ENCODE data around the gene LEF1.

Gene LEF1

GRCh38 chr4:108159845-108160244, 8.9 kb downstream of the LEF1 start:
- H3K27ac ChIP-seq (ENCODE audit: low read depth, low read length): no peak overlapping the region
- no peak overlapping the region for H3K4me3 ChIP-seq (ENCODE audit: low read length)
- H3K27me3 ChIP-seq (ENCODE audit: control insufficient read depth, insufficient read depth, low read length): peaks cover under 1% of the 10 kb centered on the region
- H3K4me1 ChIP-seq (ENCODE audit: control insufficient read depth, insufficient read depth, low read length): no peaks in the 10 kb centered on the region
- H3K9ac ChIP-seq (ENCODE audit: low read length): no peak overlapping the region
- H3K36me3 ChIP-seq (ENCODE audit: control insufficient read depth, insufficient read depth, low read length): no peaks in the 10 kb centered on the region

- Histone ChIP-seq H3K36me3 (ENCODE audit: control insufficient read depth, insufficient read depth, low read length) (no peaks in the 10 kb centered on the region), H3K4me3 (ENCODE audit: low read length) (no peak overlapping the region), H3K27me3 (ENCODE audit: control insufficient read depth, insufficient read depth, low read length) (no peaks in the 10 kb centered on the region)
Measured at GRCh38 chr4:108157655-108158054, 11.1 kb downstream of the LEF1 start.

GRCh38 chr4:108156391-108156790, 12.3 kb downstream of the LEF1 start:
- Histone ChIP-seq H3K4me1 (ENCODE audit: control insufficient read depth, insufficient read depth, low read length) (no peaks in the 10 kb centered on the region), H3K9ac (ENCODE audit: low read length) (no peak overlapping the region), H3K36me3 (ENCODE audit: control insufficient read depth, insufficient read depth, low read length) (no peaks in the 10 kb centered on the region), H3K27ac (ENCODE audit: low read depth, low read length) (no peak overlapping the region), H3K27me3 (ENCODE audit: control insufficient read depth, insufficient read depth, low read length) (no peaks in the 10 kb centered on the region), H3K4me3 (ENCODE audit: low read length) (no peak overlapping the region)

More at GRCh38 chr4:108157655-108158054, 11.1 kb downstream of the LEF1 start:
- H3K9ac ChIP-seq (ENCODE audit: low read length): no peak overlapping the region
- no peaks in the 10 kb centered on the region for H3K4me1 ChIP-seq (ENCODE audit: control insufficient read depth, insufficient read depth, low read length)
- no peak overlapping the region for H3K27ac ChIP-seq (ENCODE audit: low read depth, low read length)

- H3K36me3 ChIP-seq (ENCODE audit: control insufficient read depth, insufficient read depth, low read length): no peaks in the 10 kb centered on the region
- no peak overlapping the region for H3K27ac ChIP-seq (ENCODE audit: low read depth, low read length)
- H3K9ac ChIP-seq (ENCODE audit: low read length): no peak overlapping the region
- no peak overlapping the region for H3K4me3 ChIP-seq (ENCODE audit: low read length)
- H3K4me1 ChIP-seq (ENCODE audit: control insufficient read depth, insufficient read depth, low read length): no peaks in the 10 kb centered on the region
- H3K27me3 ChIP-seq (ENCODE audit: control insufficient read depth, insufficient read depth, low read length): no peaks in the 10 kb centered on the region
Measured at GRCh38 chr4:108155373-108155772, 13.4 kb downstream of the LEF1 start.

- Histone ChIP-seq H3K36me3 (ENCODE audit: control insufficient read depth, insufficient read depth, low read length) (no peaks in the 10 kb centered on the region), H3K27ac (ENCODE audit: low read depth, low read length) (no peak overlapping the region)
Measured at GRCh38 chr4:108152980-108153379, 15.8 kb downstream of the LEF1 start.

GRCh38 chr4:108149588-108150380, 18.9 kb downstream of the LEF1 start:
- H3K27me3 ChIP-seq (ENCODE audit: control insufficient read depth, insufficient read depth, low read length): no peaks in the 10 kb centered on the region

More at GRCh38 chr4:108152980-108153379, 15.8 kb downstream of the LEF1 start:
- no peaks in the 10 kb centered on the region for H3K4me1 ChIP-seq (ENCODE audit: control insufficient read depth, insufficient read depth, low read length)
- no peaks in the 10 kb centered on the region for H3K27me3 ChIP-seq (ENCODE audit: control insufficient read depth, insufficient read depth, low read length)
- H3K4me3 ChIP-seq (ENCODE audit: low read length): no peak overlapping the region
- H3K9ac ChIP-seq (ENCODE audit: low read length): no peak overlapping the region

GRCh38 chr4:108148316-108148715, 20.4 kb downstream of the LEF1 start:
- no peaks in the 10 kb centered on the region for H3K27me3 ChIP-seq (ENCODE audit: control insufficient read depth, insufficient read depth, low read length)
- no peak overlapping the region for H3K4me3 ChIP-seq (ENCODE audit: low read length)
- H3K27ac ChIP-seq (ENCODE audit: low read depth, low read length): no peak overlapping the region
- no peak overlapping the region for H3K9ac ChIP-seq (ENCODE audit: low read length)
- no peaks in the 10 kb centered on the region for H3K36me3 ChIP-seq (ENCODE audit: control insufficient read depth, insufficient read depth, low read length)
- H3K4me1 ChIP-seq (ENCODE audit: control insufficient read depth, insufficient read depth, low read length): no peaks in the 10 kb centered on the region

More at GRCh38 chr4:108149588-108150380, 18.9 kb downstream of the LEF1 start:
- H3K36me3 ChIP-seq (ENCODE audit: control insufficient read depth, insufficient read depth, low read length): no peaks in the 10 kb centered on the region
- H3K9ac ChIP-seq (ENCODE audit: low read length): no peak overlapping the region
- H3K4me1 ChIP-seq (ENCODE audit: control insufficient read depth, insufficient read depth, low read length): no peaks in the 10 kb centered on the region
- no peak overlapping the region for H3K4me3 ChIP-seq (ENCODE audit: low read length)
- H3K27ac ChIP-seq (ENCODE audit: low read depth, low read length): no peak overlapping the region

GRCh38 chr4:108146819-108147218, 21.9 kb downstream of the LEF1 start:
- H3K9ac ChIP-seq (ENCODE audit: low read length): no peak overlapping the region
- no peak overlapping the region for H3K27ac ChIP-seq (ENCODE audit: low read depth, low read length)
- H3K36me3 ChIP-seq (ENCODE audit: control insufficient read depth, insufficient read depth, low read length): no peaks in the 10 kb centered on the region
- H3K27me3 ChIP-seq (ENCODE audit: control insufficient read depth, insufficient read depth, low read length): no peaks in the 10 kb centered on the region
- H3K4me3 ChIP-seq (ENCODE audit: low read length): no peak overlapping the region
- H3K4me1 ChIP-seq (ENCODE audit: control insufficient read depth, insufficient read depth, low read length): no peaks in the 10 kb centered on the region

- H3K4me1 ChIP-seq (ENCODE audit: control insufficient read depth, insufficient read depth, low read length): no peaks in the 10 kb centered on the region
- H3K9ac ChIP-seq (ENCODE audit: low read length): no peak overlapping the region
- H3K36me3 ChIP-seq (ENCODE audit: control insufficient read depth, insufficient read depth, low read length): no peaks in the 10 kb centered on the region
- H3K27ac ChIP-seq (ENCODE audit: low read depth, low read length): no peak overlapping the region
- H3K4me3 ChIP-seq (ENCODE audit: low read length): no peak overlapping the region
- H3K27me3 ChIP-seq (ENCODE audit: control insufficient read depth, insufficient read depth, low read length): no peaks in the 10 kb centered on the region
Measured at GRCh38 chr4:108146336-108146735, 22.4 kb downstream of the LEF1 start.

GRCh38 chr4:108144451-108144850, 24.3 kb downstream of the LEF1 start:
- Histone ChIP-seq H3K9ac (ENCODE audit: low read length) (no peak overlapping the region), H3K27me3 (ENCODE audit: control insufficient read depth, insufficient read depth, low read length) (no peaks in the 10 kb centered on the region), H3K36me3 (ENCODE audit: control insufficient read depth, insufficient read depth, low read length) (no peaks in the 10 kb centered on the region), H3K27ac (ENCODE audit: low read depth, low read length) (no peak overlapping the region), H3K4me3 (ENCODE audit: low read length) (no peak overlapping the region), H3K4me1 (ENCODE audit: control insufficient read depth, insufficient read depth, low read length) (no peaks in the 10 kb centered on the region)

- Histone ChIP-seq H3K36me3 (ENCODE audit: control insufficient read depth, insufficient read depth, low read length) (no peaks in the 10 kb centered on the region), H3K4me1 (ENCODE audit: control insufficient read depth, insufficient read depth, low read length) (no peaks in the 10 kb centered on the region), H3K4me3 (ENCODE audit: low read length) (no peak overlapping the region), H3K27ac (ENCODE audit: low read depth, low read length) (no peak overlapping the region), H3K27me3 (ENCODE audit: control insufficient read depth, insufficient read depth, low read length) (no peaks in the 10 kb centered on the region), H3K9ac (ENCODE audit: low read length) (no peak overlapping the region)
Measured at GRCh38 chr4:108143515-108143914, 25.2 kb downstream of the LEF1 start.

- H3K4me3 ChIP-seq (ENCODE audit: low read length): no peak overlapping the region
- H3K27ac ChIP-seq (ENCODE audit: low read depth, low read length): no peak overlapping the region
- no peaks in the 10 kb centered on the region for H3K4me1 ChIP-seq (ENCODE audit: control insufficient read depth, insufficient read depth, low read length)
- H3K36me3 ChIP-seq (ENCODE audit: control insufficient read depth, insufficient read depth, low read length): no peaks in the 10 kb centered on the region
- H3K27me3 ChIP-seq (ENCODE audit: control insufficient read depth, insufficient read depth, low read length): no peaks in the 10 kb centered on the region
- H3K9ac ChIP-seq (ENCODE audit: low read length): no peak overlapping the region
Measured at GRCh38 chr4:108142870-108143269, 25.9 kb downstream of the LEF1 start.
